BJ (cell line): ENCODE results near the gene FMN1. TPM values are rescaled to one million over a fixed set of nuclear protein-coding genes. Genes with fewer than 3 reads are reported as not detected.

Experiments
- CTCF ChIA-PET: fragments of 350-600 bp; formaldehyde crosslinking; extraction: SDS; loops from one replicate; lab custom pipeline; 2021; ENCODE audit warnings: antibody characterized with exemption, inconsistent platforms; lab: Yijun Ruan, JAX
- POLR2A ChIA-PET: fragments of 300-600 bp; sonication (Branson Sonifier 250); formaldehyde crosslinking; extraction: SDS; loops from one replicate; lab custom pipeline; 2021; ENCODE audit warnings: antibody characterized with exemption; lab: Charles Lee
- DNase-seq: peaks from one replicate; pipeline ENCODE4 v3.0.0-alpha.2; 2011; ENCODE audit warnings: low read depth
- H3K27me3 ChIP-seq: 2 replicates; pipeline ENCODE4 v1.6.0; 2011; ENCODE audit warnings: low read length; ENCODE audit not compliant: control insufficient read depth, insufficient read depth
- H3K36me3 ChIP-seq: 2 replicates; pipeline ENCODE4 v1.5.1; 2011; ENCODE audit warnings: low read length; ENCODE audit not compliant: control insufficient read depth, insufficient read depth
- H3K4me3 ChIP-seq: 2 replicates; pipeline ENCODE4 v1.5.1; 2011; ENCODE audit warnings: low read depth, mild to moderate bottlenecking, control low read depth, low read length
- CTCF ChIP-seq: IDR thresholded peaks from 2 replicates; pipeline ENCODE4 v1.5.1; 2011; ENCODE audit warnings: low read depth, mild to moderate bottlenecking, control low read depth, inconsistent platforms, low read length, moderate library complexity; ENCODE audit not compliant: insufficient read depth
- polyA plus RNA-seq: library from polyadenylated mRNA; depleted of rRNA; stranded (reverse); fragments of >200 nt; gene quantifications from 2 replicates; pipeline ENCODE4 v1.2.3, GENCODE V29; 2011

Gene FMN1
- polyA plus RNA-seq, 1 experiment, result 2.6 TPM

GRCh38 chr15:33021806-33022389 is 172.6 kb downstream of the FMN1 start:
- peak; percentile 63 for TF ChIP-seq CTCF
- H3K27me3 ChIP-seq, result no peaks in the 10 kb centered on the region
- POLR2A ChIA-PET, result no interaction called here
- H3K4me3 ChIP-seq, result no peak overlapping the region
- DNase-seq, result no peak
- no peaks in the 10 kb centered on the region for H3K36me3 ChIP-seq
- CTCF ChIA-PET, result interaction anchor here (0.7 to 3.0 kb wide), 20 partner anchors 8 to 679 kb away, joined by 3 to 41 read pairs (median 4); no protein-coding TSS in a partner anchor

GRCh38 chr15:33019354-33019981 is 175.0 kb downstream of the FMN1 start:
- POLR2A ChIA-PET, result no interaction called here
- TF ChIP-seq CTCF, result no peak
- H3K27me3 ChIP-seq, result no peaks in the 10 kb centered on the region
- no peak for DNase-seq
- CTCF ChIA-PET, result interaction anchor here (0.6 to 1.6 kb wide), 7 partner anchors 17 to 370 kb away, joined by 3 to 9 read pairs (median 4); no protein-coding TSS in a partner anchor
- H3K36me3 ChIP-seq, result no peaks in the 10 kb centered on the region
- H3K4me3 ChIP-seq, result no peak overlapping the region

GRCh38 chr15:33016405-33017024 is 178.0 kb downstream of the FMN1 start:
- Histone ChIP-seq H3K36me3 (no peaks in the 10 kb centered on the region), H3K4me3 (no peak overlapping the region), H3K27me3 (no peaks in the 10 kb centered on the region)
- TF ChIP-seq CTCF, result no peak
- DNase-seq, result no peak
- ChIA-PET CTCF (interaction anchor here (0.6 to 0.8 kb wide), 2 partner anchors 32 to 217 kb away, joined by 3 read pairs; no protein-coding TSS in a partner anchor), POLR2A (no interaction called here)

- CTCF ChIA-PET, result interaction anchor here (1.6 to 3.2 kb wide), 3 partner anchors 8 to 364 kb away, joined by 5 to 15 read pairs (median 8); no protein-coding TSS in a partner anchor
Observed at GRCh38 chr15:33014586-33014985, 179.9 kb downstream of the FMN1 start.

More at GRCh38 chr15:33014586-33014985, 179.9 kb downstream of the FMN1 start:
- POLR2A ChIA-PET, result no interaction called here
- no peaks in the 10 kb centered on the region for H3K27me3 ChIP-seq
- H3K4me3 ChIP-seq, result no peak overlapping the region
- no peak for TF ChIP-seq CTCF
- DNase-seq, result no peak
- no peaks in the 10 kb centered on the region for H3K36me3 ChIP-seq
